ENCODE results near the gene COL11A2.

DNA sequence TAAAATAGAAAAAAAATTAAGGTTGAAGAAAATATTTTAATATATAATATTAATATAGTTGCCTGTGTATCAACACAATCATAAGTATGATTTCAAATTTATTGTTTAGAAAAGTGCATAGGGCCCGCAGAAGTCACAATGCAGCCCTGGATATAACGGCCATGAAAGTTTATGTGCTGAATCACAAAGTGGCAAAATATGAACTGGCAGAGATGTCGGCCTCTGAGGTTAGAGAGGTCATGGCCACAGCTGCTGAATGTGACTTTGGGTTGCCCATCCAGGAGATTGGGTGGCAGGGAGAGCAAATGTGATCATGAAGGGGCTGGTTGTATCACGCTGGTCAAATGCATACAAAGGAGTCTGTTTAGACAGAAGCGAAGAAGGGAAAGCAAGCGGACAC is 35.7 kb downstream of the COL11A2 start:
- TF ChIP-seq POLR2A (IDR thresholded peaks at IDR 0.05) (no peak), CTCF (IDR thresholded peaks at IDR 0.05) (no peak)
